NK-92 (cell line): ENCODE data around the gene CHID1.

ENCODE experiments used
- DNase-seq: peaks from one replicate; lab custom pipeline; 2025; ENCODE audit not compliant: unreplicated experiment; lab: John Stamatoyannopoulos, UW

Gene CHID1

GRCh38 chr11:910589-911030 lies at the start of gene CHID1:
Gene CHID1, minus strand, starts transcription at chr11:910810. Its CDS starts 5,994 bp downstream, at chr11:904816.
- DNase-seq: no peak

- no peak for DNase-seq
Measured at GRCh38 chr11:959608-960007, 49.0 kb upstream of the CHID1 start.

GRCh38 chr11:959027-959426 lies 48.4 kb upstream of the CHID1 start:
- DNase-seq: no peak

GRCh38 chr11:958101-958500 lies 47.5 kb upstream of the CHID1 start:
- no peak for DNase-seq

- no peak for DNase-seq
Measured at GRCh38 chr11:957212-957920, 46.8 kb upstream of the CHID1 start.

GRCh38 chr11:955154-956063 lies 44.8 kb upstream of the CHID1 start:
- DNase-seq: no peak

- DNase-seq: no peak
Measured at GRCh38 chr11:954392-955153, 44.0 kb upstream of the CHID1 start.

GRCh38 chr11:953512-953911 lies 42.9 kb upstream of the CHID1 start:
- no peak for DNase-seq

GRCh38 chr11:952406-953385 lies 42.1 kb upstream of the CHID1 start:
- DNase-seq: no peak

GRCh38 chr11:951507-951906 lies 40.9 kb upstream of the CHID1 start:
- DNase-seq: no peak

- no peak for DNase-seq
Measured at GRCh38 chr11:947744-948143, 37.1 kb upstream of the CHID1 start.

- no peak for DNase-seq
Measured at GRCh38 chr11:945986-946385, 35.4 kb upstream of the CHID1 start.

GRCh38 chr11:944711-945470 lies 34.3 kb upstream of the CHID1 start:
- no peak for DNase-seq

- no peak for DNase-seq
Measured at GRCh38 chr11:942823-943222, 32.2 kb upstream of the CHID1 start.

GRCh38 chr11:940496-941135 lies 30.0 kb upstream of the CHID1 start:
- no peak for DNase-seq

- DNase-seq: no peak
Measured at GRCh38 chr11:937841-938261, 27.2 kb upstream of the CHID1 start.

GRCh38 chr11:936199-936598 lies 25.6 kb upstream of the CHID1 start:
- DNase-seq: no peak

- DNase-seq: no peak
Measured at GRCh38 chr11:934527-934926, 23.9 kb upstream of the CHID1 start.

- DNase-seq: no peak
Measured at GRCh38 chr11:933936-934335, 23.3 kb upstream of the CHID1 start.
